GM19043 (cell line): Measurements from ENCODE around the gene PIAS1.
A peak's percentile ranks its signal among the peaks of the same experiment; 100 is the strongest.
"Not testable (repeated sequence)": the region's sequence is repeated elsewhere in the genome, so short reads cannot be mapped to it uniquely, and the experiment has no call there.

Source experiments
- ATAC-seq: cut with Tn5 transposase; IDR thresholded peaks from one replicate; pipeline ENCODE4 v1.9.1; 2021; ENCODE audit warnings: low read depth; ENCODE audit not compliant: unreplicated experiment

PIAS1 gene

DNA sequence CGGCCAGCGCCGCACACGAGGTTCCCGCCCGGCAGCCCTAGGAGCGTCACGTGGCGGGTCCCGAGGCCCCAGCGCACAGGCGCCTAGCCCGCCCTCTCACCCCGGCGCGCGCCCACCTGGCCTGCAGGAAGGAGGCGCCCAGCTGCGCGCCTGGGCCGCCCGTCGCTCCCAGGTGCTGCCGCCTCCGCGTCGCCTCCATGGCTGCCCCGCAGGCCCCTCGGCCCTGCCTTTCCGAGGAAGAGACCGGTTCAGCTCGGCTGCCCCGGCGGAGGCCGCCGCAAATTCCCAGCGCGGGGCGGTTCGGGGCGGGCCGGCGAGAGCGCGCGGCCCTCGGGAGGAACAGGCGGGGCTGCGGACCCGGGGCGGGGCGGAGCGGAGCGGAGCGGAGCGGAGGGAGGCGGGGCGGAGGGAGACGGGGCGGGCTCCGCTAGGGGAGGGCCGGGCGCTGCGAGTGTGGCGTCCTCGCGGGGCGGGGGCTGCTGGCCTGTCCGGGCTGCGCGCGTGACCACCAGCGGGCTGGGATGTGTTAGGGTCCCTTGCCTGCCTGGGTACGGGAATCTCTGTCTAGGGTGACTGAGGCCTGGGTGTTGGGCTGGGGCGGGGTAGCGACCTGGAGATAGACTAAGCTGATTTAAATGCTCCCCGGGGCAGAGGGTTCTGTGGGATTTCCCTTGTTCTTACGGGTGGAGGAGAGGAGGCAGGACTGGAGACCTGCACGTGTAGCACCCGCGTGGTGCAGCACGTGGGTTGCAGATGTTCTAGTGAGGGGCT, 175.5 kb downstream of the PIAS1 start, which contains the start of gene CLN6:
Gene CLN6, minus strand, starts transcription at position 343 of the 771 bp plus-strand sequence. Its CDS starts 144 bp downstream, at position 199.
- ATAC-seq, result peak; percentile 76

DNA sequence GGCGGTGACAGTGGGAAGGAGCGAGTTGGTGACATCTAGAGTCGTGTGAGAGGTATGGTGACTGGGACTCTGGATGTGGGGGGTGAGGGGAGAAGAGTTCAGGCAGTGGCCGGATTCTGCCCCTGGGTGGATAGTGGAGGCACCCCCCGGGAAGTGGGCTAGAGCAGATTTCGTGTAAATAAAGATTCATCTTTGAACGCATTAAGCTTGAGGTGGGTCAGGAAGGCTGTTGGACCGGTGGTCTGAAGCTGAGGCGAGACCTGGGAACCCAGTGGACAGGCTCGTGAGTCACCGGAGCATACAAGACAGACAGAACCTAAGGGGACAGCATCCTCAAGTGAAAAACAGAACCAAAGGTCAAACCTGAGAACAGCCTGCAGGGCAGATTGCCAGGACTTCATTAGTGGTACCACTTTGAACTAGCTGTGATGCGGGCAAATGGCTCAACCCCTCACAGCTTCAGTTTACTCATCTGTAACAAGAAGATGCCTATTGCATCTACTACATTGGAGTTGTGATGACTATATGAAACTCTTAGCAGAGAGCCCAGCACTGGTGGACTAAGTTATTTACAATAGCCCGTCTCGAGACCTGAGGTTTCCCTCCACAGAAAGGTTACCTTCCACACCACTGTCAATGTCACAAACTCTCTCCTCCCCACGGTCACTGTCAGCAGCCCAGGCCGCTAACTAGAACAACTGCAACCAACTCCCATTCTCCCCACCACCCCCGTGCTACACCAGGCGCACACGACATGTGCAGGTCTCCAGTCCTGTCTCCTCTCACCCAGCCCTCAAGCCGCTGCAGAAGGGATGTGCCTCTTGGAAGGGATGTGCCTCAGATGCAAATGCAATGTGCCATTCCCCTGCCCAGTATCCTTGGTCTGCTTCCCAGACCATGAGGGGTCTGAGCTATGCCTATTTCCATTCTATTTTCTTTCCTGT, 176.3 kb downstream of the PIAS1 start:
- no peak for ATAC-seq

DNA sequence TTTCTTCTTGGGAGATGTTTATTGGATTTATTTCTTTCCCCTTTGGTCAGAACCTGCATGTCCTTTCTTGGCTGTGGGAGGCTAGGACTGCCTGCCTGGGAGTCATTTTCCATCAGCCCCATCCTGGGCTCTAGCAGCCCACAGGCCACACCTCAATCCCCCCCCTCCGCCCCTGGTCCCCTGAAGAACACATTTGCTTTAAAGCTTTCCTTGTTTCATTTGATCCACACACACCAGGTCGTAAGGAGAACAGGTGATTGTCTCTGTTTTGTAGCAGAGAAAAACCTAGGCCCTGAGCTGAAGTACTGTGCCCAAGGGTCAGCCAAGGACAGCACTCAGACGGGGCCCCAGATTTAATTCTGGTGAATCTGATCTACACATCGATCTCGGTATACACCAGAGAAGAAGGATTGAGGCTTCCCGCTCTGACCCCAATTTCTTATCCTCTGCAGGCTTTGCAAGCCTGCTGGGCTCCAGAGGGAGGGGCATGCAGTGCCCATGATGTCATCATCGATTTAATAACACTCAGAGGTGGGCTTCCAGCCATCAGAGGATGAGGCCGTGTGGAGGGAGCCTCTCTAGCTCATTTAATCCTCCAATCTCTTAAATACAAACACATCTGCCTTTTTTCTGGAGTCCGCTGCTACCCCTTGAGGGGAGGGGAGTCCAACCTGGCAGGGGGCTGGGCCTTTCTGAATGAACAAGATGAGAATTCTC, 177.1 kb downstream of the PIAS1 start:
- no peak for ATAC-seq

DNA sequence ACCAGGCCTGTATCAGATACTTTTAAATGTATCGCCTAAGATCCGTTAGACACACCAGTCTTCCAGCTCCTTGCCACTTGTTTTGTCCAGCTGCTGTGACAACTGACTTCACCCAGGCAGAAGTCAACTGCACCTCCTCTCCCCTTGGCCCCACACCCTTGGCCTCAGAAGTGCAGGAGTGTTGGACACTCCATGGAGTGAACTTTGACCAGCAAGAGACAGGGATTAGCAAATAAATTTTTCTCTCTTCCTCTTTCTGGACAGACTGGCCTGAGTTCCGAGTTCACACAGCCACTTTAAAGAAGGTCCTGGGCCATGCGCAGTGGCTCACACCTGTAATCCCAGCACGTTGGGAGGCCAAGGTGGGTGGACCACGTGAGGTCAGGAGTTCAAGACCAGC, 178.3 kb downstream of the PIAS1 start:
- ATAC-seq, result no peak

DNA sequence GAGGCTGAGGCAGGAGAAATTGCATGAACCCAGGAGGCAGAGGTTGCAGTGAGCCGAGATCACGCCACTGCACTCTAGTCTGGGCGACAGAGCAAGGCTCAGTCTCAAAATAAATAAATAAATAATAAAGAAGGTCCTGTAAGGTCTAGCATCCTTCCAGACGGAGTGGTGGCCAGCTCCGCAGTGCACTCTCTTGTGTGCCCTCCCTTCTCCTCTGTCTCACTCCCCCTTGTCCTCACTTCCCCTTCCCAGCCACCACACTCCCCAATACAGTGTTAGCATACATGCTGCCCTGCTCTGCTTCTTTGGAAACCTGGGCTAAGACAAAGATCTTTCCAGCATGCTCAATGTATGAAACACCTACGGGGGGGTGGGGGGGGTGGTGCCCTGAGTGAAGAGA, 178.8 kb downstream of the PIAS1 start:
- no peak for ATAC-seq

DNA sequence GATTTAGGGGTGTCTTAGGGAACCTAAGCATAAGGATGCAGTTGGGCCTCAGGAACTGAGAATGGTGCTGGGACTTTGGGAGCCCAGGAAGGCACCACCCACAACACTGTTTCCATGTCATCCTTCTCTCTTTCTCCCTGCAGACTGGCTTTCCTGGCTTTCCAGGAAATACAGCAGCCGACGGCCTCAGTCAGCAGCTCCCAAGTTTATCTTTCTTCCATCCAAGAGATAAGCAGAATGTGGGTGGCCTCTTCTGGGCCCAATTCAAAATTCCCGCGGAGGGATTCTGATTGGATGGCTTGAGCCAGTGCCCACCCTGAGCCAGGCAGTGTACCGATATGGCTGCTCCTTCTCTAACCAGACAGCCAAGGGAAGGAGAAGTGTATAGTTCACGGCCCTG, 179.9 kb downstream of the PIAS1 start:
- ATAC-seq, result no peak

DNA sequence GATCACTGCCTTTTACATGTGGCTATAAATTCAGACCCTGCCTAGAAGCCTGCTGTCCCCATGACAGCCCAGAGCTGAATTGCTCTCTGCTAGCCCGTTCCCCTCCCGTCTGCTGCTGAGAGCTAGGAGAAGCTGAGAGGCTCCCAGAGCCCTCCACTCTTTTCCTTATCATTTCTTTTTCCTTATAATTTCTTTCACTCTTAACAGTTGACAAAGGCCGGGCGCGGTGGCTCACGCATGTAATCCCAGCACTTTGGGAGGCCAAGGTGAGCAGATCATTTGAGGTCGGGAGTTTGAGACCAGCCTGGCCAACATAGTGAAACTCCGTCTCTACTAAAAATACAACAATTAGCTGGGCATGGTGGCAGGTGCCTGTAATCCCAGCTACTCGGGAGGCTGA, 180.4 kb downstream of the PIAS1 start:
- not testable (repeated sequence) for ATAC-seq

DNA sequence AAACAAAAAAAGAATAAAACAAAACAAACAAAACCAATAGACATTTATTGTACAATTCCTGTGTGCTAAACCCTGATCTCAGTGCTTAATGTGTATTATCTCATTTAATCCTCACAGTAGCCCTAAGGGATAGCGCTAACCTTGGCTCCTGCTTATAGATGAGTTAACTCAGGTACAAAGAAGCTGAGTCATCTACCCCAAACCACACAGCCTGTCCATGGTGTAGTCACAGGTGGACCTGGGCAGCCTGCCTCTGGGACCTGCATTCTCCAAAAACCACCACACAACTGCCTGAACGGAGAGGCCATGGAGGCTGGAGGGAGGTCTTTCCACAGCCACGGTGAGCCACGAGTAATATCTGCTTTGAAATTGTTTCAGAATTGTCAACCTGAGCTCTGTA, 180.9 kb downstream of the PIAS1 start:
- ATAC-seq, result no peak

DNA sequence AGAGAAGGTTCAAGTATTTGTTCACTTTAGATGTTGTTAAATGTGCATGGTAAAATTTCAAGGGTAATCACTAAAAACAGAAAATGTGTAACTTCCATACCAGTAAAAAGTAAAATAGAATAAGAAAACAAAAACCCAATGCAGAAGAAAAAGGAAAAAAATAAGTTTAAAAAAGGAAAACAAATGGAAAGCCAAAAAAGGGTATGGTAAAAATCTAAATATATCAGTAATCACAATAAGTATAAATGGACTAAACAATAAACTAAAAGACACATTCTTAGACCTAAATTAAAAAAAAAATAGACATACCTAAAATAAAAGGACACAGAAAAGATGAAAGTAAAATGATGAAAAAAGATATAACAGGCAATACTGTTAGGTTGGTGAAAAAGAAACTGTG, 184.9 kb downstream of the PIAS1 start:
- ATAC-seq, result no peak

DNA sequence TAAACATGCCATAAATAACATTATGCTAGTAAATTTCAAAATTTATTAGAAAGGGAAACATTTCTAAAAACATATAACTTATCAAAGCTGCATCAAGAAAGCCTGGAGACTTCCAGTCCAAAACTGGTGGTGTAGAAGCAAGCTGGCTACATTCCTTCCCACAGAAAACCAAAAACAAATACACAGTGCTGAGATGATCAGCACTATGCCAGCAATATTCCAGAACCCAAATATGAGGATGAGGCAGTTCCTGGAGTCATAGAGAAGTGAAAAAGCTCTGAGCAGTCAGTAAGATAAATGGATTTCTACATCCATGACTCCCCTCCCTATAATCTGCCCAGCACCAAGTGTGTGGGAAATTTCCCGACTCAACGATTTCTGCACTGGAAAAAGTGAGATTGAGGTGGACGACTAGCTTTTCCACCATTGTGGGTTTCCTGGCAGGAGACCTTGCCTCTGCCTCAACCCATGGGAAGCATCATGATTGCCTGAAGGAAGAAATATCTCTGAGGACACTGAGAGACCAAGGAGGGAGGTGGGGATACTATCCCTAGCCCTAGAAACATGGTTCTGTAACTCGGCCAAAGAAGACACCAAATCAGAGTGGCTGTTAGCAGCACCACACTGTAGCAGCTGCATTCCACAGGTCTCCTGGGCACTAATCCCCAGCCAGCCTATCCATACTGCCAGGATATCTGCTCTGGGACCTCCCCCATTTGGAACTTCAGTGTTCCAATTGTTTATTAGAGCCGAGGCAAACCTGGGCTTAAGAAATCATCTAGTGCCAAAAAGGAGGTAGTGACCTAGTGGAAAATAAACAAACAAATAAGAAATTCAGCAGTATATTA, 187.2 kb downstream of the PIAS1 start:
- no peak for ATAC-seq
